Calu3 (cell line): ENCODE results near the gene TSHZ1. TPM values are rescaled to one million over a fixed set of nuclear protein-coding genes. Genes with fewer than 3 reads are reported as not detected.

Source experiments
- BruUV-seq: library from RNA; stranded (reverse); fragments of 400-500 nt; replicated peaks from 2 replicates; lab custom pipeline; 2021; lab: Mats Ljungman, UMichigan
- CTCF ChIA-PET: fragments of 300-600 bp; sonication (Branson Sonifier 250); formaldehyde crosslinking; loops from one replicate; lab custom pipeline; 2022; ENCODE audit warnings: antibody characterized with exemption; lab: Charles Lee
- DNase-seq: peaks from one replicate; pipeline ENCODE4 v3.0.0; 2022
- H3K27ac Mint-ChIP-seq: one replicate; pipeline ENCODE4 v1.8.0; 2022; ENCODE audit warnings: mixed read lengths; ENCODE audit not compliant: unreplicated experiment
- H3K27me3 Mint-ChIP-seq: one replicate; pipeline ENCODE4 v1.8.0; 2022; ENCODE audit warnings: mixed read lengths; ENCODE audit not compliant: unreplicated experiment
- H3K36me3 Mint-ChIP-seq: one replicate; pipeline ENCODE4 v1.8.0; 2022; ENCODE audit warnings: mild to moderate bottlenecking, moderate library complexity, mixed read lengths; ENCODE audit not compliant: insufficient read depth, unreplicated experiment
- H3K4me1 Mint-ChIP-seq: one replicate; pipeline ENCODE4 v1.8.0; 2022; ENCODE audit warnings: mild to moderate bottlenecking, low read depth, mixed read lengths; ENCODE audit not compliant: unreplicated experiment
- H3K4me3 Mint-ChIP-seq: one replicate; pipeline ENCODE4 v1.8.0; 2022; ENCODE audit warnings: mild to moderate bottlenecking, low read depth, moderate library complexity, mixed read lengths; ENCODE audit not compliant: unreplicated experiment
- H3K9me3 Mint-ChIP-seq: one replicate; pipeline ENCODE4 v1.8.0; 2022; ENCODE audit warnings: low read depth, mixed read lengths; ENCODE audit not compliant: unreplicated experiment
- intact Hi-C: fragments of 100-400 bp; cut with micrococcal nuclease; formaldehyde crosslinking; loops from one replicate; pipeline ENCODE4 v1.10.0; 2022; ENCODE audit not compliant: unreplicated experiment
- total RNA-seq: library from RNA; stranded (reverse); gene quantifications from 2 replicates; pipeline ENCODE4 v1.2.3, GENCODE V29; 2022
- TF ChIP-seq, protein P1 (sequence below): fragments of 200-600 bp; IDR thresholded peaks from one replicate; pipeline ENCODE4 v1.8.0; 2022; ENCODE audit warnings: antibody characterized with exemption; ENCODE audit not compliant: unreplicated experiment

TSHZ1 gene
- total RNA-seq, 1 experiment from 2014 or later, result 10.8 TPM

DNA sequence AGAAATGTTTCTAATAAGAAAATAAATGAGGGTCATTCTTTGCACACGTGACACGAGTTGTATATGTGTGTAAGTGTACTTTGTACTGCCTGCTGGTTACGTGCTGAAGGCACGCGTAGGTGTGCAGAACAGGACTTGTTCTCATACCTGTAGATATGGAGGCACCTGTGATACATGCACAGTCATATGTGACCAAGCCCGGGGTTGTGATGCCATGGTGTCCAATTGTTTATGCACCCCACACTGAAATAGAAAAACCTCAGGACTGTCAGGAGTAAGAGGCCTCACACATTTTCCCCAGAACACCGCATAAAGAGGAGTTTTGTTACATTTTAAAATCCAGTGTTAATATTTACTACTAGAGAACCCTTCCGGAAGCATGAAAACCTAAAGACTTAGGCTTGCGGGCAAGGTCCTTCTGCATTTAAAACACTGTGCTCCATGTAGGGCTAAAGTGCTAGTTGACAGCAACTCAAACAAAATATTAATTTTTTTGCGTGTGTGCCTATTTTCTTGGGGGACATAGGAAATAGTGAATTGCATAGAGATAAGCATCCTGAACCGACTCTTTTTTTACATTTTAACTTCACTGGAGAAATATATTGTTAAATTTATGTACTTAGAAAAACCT lies 9.3 kb downstream of the TSHZ1 start:
- TF ChIP-seq, protein P1, sequence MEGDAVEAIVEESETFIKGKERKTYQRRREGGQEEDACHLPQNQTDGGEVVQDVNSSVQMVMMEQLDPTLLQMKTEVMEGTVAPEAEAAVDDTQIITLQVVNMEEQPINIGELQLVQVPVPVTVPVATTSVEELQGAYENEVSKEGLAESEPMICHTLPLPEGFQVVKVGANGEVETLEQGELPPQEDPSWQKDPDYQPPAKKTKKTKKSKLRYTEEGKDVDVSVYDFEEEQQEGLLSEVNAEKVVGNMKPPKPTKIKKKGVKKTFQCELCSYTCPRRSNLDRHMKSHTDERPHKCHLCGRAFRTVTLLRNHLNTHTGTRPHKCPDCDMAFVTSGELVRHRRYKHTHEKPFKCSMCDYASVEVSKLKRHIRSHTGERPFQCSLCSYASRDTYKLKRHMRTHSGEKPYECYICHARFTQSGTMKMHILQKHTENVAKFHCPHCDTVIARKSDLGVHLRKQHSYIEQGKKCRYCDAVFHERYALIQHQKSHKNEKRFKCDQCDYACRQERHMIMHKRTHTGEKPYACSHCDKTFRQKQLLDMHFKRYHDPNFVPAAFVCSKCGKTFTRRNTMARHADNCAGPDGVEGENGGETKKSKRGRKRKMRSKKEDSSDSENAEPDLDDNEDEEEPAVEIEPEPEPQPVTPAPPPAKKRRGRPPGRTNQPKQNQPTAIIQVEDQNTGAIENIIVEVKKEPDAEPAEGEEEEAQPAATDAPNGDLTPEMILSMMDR, result no peak
- DNase-seq, result no peak
- Mint-ChIP-seq H3K27me3 (no peaks in the 10 kb centered on the region), H3K4me1 (peaks cover 22% of the 10 kb centered on the region), H3K36me3 (no peaks in the 10 kb centered on the region), H3K27ac (no peak overlapping the region), H3K9me3 (no peaks in the 10 kb centered on the region), H3K4me3 (no peak overlapping the region)
- no TSS peak for BruUV-seq
- intact Hi-C loops, result loop anchor here (5.0 to 10.0 kb wide), 2 partner anchors 325 to 568 kb away; no protein-coding TSS in a partner anchor
- CTCF ChIA-PET, result no interaction called here

DNA sequence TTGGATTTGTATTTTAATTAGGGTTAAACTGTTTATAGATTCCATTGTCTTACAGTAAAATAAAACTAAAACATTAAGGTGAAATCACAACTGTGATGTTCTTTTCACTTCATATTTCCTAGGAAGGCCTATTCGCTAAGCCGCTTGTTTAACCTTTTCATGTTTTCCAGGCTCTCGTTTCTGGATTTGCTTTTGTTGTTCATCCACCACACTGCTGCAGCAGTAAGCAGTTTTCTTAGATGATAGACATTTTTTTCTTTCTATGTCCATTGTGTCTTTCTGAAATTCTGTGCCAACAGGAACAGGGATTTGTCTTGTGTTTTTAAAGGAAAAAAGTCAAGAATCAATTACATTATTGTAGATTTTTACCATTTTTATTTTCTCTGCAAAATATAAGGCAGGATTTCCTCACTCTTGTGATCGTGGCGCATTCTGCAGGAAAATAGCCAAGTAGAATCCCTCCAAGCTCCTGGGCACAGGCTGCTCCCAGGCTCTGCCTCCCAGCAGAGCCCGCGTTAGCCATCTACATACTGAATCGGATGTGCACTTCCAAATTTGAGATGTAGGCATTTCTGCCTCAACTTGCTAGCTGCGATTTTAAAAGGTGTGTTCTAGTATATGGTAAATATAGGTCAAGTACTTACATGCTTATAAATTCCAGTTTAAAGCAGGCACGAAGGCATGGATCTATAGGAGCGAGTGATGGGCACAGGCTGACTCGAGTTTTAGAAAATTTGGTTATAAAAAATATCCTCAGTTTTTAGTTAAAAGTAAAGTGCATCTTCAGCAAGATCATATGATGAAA lies 10.2 kb downstream of the TSHZ1 start:
- no peak overlapping the region for H3K27ac Mint-ChIP-seq
- TF ChIP-seq, protein P1, result no peak
- DNase-seq, result no peak
- no peaks in the 10 kb centered on the region for H3K9me3 Mint-ChIP-seq
- peaks cover 14% of the 10 kb centered on the region for H3K4me1 Mint-ChIP-seq
- CTCF ChIA-PET, result no interaction called here
- no peaks in the 10 kb centered on the region for H3K36me3 Mint-ChIP-seq
- H3K27me3 Mint-ChIP-seq, result no peaks in the 10 kb centered on the region
- BruUV-seq, result no TSS peak
- intact Hi-C loops, result no loop called here
- no peak overlapping the region for H3K4me3 Mint-ChIP-seq

DNA sequence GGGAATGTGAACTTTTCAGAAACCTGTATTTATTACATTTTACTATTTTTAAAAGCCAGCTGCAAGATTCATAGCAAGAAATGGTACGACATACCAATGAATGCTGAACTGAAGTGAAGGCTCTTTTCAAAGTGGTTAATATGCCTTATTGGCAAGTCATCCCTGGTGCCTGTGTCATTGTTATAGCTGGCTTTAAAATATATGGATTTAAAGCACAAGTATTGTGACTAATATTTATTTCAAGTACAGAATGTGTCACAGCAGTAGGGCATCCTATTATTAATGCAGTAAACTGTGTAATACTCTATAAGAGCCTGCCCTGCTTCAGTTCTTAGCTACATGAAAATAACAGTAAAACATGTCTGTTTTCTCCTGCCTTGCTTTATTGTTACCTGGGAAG lies 10.8 kb downstream of the TSHZ1 start:
- TF ChIP-seq, protein P1, result no peak
- DNase-seq, result no peak
- intact Hi-C loops, result no loop called here
- no peak overlapping the region for H3K27ac Mint-ChIP-seq
- H3K4me3 Mint-ChIP-seq, result no peak overlapping the region
- no peaks in the 10 kb centered on the region for H3K27me3 Mint-ChIP-seq
- peaks cover 19% of the 10 kb centered on the region for H3K4me1 Mint-ChIP-seq
- CTCF ChIA-PET, result no interaction called here
- H3K9me3 Mint-ChIP-seq, result no peaks in the 10 kb centered on the region
- no TSS peak for BruUV-seq
- H3K36me3 Mint-ChIP-seq, result no peaks in the 10 kb centered on the region

DNA sequence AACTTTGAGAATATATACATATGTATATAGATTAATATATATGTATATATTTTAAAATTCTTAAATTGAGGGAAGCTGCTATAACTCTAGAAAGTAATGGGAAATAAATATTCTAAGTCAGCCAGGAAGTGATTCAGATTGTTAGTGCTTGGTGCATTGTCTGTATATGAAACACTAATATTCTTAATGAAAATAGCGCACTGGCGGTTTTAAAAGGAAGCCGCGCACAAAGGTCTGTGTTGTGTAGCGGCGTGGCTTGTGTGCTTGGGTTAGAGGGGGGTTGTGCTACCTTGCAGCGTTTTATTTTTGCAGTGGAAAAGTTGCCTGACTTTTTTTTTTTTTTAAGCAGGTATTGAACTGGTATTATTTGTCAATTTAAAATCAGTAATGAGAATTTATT lies 11.3 kb downstream of the TSHZ1 start:
- TF ChIP-seq, protein P1, result no peak
- no peak for DNase-seq
- Mint-ChIP-seq H3K9me3 (no peaks in the 10 kb centered on the region), H3K4me1 (peaks cover 24% of the 10 kb centered on the region), H3K27me3 (no peaks in the 10 kb centered on the region), H3K27ac (no peak overlapping the region), H3K4me3 (no peak overlapping the region), H3K36me3 (no peaks in the 10 kb centered on the region)
- intact Hi-C loops, result no loop called here
- BruUV-seq, result no TSS peak
- CTCF ChIA-PET, result no interaction called here
